Activated naive CD8-positive, alpha-beta T cell treated with anti-CD3 and anti-CD28 coated beads, Interleukin-2, amount 10 ng/mL, durations not matched to agents 7 days and 5 days (primary cell): ENCODE measurements around the gene DAGLA. TPM values are rescaled to one million over a fixed set of nuclear protein-coding genes. Genes with fewer than 3 reads are reported as not detected.

Experiments used
- ATAC-seq: fragments of 150-1000 bp; cut with Tn5 transposase; one replicate; pipeline ENCODE4 v1.10.0; 2021; ENCODE audit warnings: low read depth, moderate library complexity
- POLR2A ChIA-PET: fragments of 350-600 bp; sonication (Branson Sonifier 250); formaldehyde crosslinking; loops from one replicate; lab custom pipeline; 2021; ENCODE audit warnings: antibody characterized with exemption; lab: Charles Lee
- DNase-seq: peaks from one replicate; pipeline ENCODE4 v3.0.0; 2021
- H3K27ac Mint-ChIP-seq: one replicate; pipeline ENCODE4 v1.8.0; 2022; ENCODE audit warnings: mild to moderate bottlenecking, mixed read lengths
- H3K27me3 Mint-ChIP-seq: one replicate; pipeline ENCODE4 v1.8.0; 2022; ENCODE audit warnings: mild to moderate bottlenecking, moderate library complexity, mixed read lengths
- H3K36me3 Mint-ChIP-seq: one replicate; pipeline ENCODE4 v1.8.0; 2021; ENCODE audit warnings: mild to moderate bottlenecking, mixed read lengths
- H3K4me1 Mint-ChIP-seq: one replicate; pipeline ENCODE4 v1.8.0; 2021; ENCODE audit warnings: mixed read lengths
- H3K4me3 Mint-ChIP-seq: one replicate; pipeline ENCODE4 v1.8.0; 2022; ENCODE audit warnings: mild to moderate bottlenecking, moderate library complexity, mixed read lengths
- H3K9me3 Mint-ChIP-seq: one replicate; pipeline ENCODE4 v1.8.0; 2021; ENCODE audit warnings: mixed read lengths
- total RNA-seq, 2 experiments: library from RNA; stranded (reverse); gene quantifications; one replicate each; pipeline ENCODE4 v1.2.3, GENCODE V29; 2021

DAGLA gene
- total RNA-seq, 2 experiments from 2014 or later, result 0.08 to 0.14 TPM

GRCh38 chr11:61771195-61771894, 91.2 kb downstream of the DAGLA start:
- no peaks in the 10 kb centered on the region for H3K9me3 Mint-ChIP-seq
- POLR2A ChIA-PET, result interaction anchor here (1.4 kb wide), 1 partner anchor 15 kb away, joined by 4 read pairs; no protein-coding TSS in a partner anchor
- no peak overlapping the region for H3K4me3 Mint-ChIP-seq

DNA sequence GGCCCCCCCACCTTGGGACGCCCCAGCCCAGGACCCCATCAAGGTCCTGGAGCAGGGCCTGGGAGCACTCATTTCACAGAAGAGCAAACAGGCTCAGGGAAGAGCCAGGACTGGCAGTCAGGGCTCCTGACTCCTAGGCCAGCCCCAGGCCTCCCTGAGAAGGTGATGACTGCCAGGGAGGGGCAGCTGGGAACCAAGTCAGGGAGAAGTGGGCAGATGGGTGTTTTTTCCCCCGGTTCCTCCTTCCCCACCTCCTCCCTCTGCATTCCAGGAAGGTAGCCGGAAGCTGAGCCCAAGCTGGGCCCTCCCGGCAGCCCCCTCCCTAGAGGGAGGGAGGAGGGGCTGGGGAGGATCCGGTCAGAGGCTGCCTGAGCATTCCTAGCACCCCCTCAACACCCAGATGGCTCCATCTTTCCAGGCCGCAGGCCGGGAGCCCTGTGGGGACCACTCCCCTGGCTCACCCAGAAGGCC, 91.8 kb downstream of the DAGLA start:
- H3K27me3 Mint-ChIP-seq, result no peaks in the 10 kb centered on the region
- POLR2A ChIA-PET, result interaction anchor here (1.4 kb wide), 1 partner anchor 16 kb away, joined by 4 read pairs; no protein-coding TSS in a partner anchor
- H3K4me3 Mint-ChIP-seq, result no peak overlapping the region
- DNase-seq (no peak), ATAC-seq (no peak)
- H3K9me3 Mint-ChIP-seq, result no peaks in the 10 kb centered on the region
- no peaks in the 10 kb centered on the region for H3K36me3 Mint-ChIP-seq
- H3K27ac Mint-ChIP-seq, result peak overlapping the region; percentile 60
- H3K4me1 Mint-ChIP-seq, result peaks cover 11% of the 10 kb centered on the region

More at GRCh38 chr11:61771195-61771894, 91.2 kb downstream of the DAGLA start:
- Mint-ChIP-seq H3K4me1 (peaks cover 8% of the 10 kb centered on the region), H3K27me3 (no peaks in the 10 kb centered on the region), H3K36me3 (no peaks in the 10 kb centered on the region), H3K27ac (peak overlapping the region; percentile 60)
- ATAC-seq (no peak), DNase-seq (no peak)

- H3K4me1 Mint-ChIP-seq, result peaks cover 12% of the 10 kb centered on the region
- POLR2A ChIA-PET, result no interaction called here
- no peaks in the 10 kb centered on the region for H3K9me3 Mint-ChIP-seq
- DNase-seq, result no peak
- H3K36me3 Mint-ChIP-seq, result no peaks in the 10 kb centered on the region
- no peak overlapping the region for H3K4me3 Mint-ChIP-seq
- ATAC-seq, result no peak
- peak overlapping the region; percentile 65 for H3K27ac Mint-ChIP-seq
- H3K27me3 Mint-ChIP-seq, result no peaks in the 10 kb centered on the region
Measured at GRCh38 chr11:61773356-61773755, 93.2 kb downstream of the DAGLA start.

DNA sequence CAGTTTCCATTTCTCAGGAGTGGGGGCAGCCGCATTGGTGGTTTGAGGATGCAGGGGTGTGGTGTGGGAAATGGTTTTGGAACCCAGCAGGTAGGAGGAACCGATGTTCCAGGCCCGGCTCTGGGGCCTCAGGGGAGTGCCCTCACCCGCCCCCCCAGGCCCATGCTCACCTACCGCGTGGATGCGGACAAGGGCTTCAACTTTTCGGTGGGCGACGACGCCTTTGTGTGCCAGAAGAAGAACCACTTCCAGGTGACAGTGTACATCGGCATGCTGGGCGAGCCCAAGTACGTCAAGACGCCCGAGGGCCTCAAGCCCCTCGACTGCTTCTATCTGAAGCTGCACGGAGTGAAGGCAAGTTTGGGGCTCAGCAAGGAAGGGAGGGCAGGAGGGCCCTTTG, 93.6 kb downstream of the DAGLA start:
- Mint-ChIP-seq H3K4me1 (peaks cover 12% of the 10 kb centered on the region), H3K27ac (no peak overlapping the region), H3K36me3 (no peaks in the 10 kb centered on the region), H3K27me3 (no peaks in the 10 kb centered on the region), H3K4me3 (no peak overlapping the region), H3K9me3 (no peaks in the 10 kb centered on the region)
- DNase-seq, result no peak
- POLR2A ChIA-PET, result no interaction called here
- ATAC-seq, result no peak

GRCh38 chr11:61774411-61774810, 94.2 kb downstream of the DAGLA start:
- POLR2A ChIA-PET, result no interaction called here

DNA sequence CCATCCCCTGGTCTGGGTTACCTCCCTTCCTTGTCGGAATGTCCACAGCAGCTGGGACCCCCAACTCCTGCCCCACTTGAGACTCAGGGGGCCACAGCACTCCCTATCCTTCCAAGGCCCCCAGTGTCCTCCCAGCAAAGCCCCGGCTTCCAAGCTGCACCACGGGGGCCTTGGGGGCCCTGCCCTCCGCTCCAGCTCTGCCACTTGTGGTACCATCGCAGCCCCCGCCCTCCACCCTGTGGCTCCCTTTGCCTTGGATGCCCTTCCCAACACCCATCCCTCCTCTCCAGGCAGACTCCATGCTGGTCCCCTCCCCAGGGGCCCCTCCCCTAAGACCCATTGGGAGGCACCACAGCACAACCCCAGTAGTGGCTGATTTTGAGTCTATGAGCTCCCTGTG, 94.9 kb downstream of the DAGLA start:
- ATAC-seq (no peak), DNase-seq (no peak)
- no peaks in the 10 kb centered on the region for H3K27me3 Mint-ChIP-seq
- no peaks in the 10 kb centered on the region for H3K9me3 Mint-ChIP-seq
- H3K4me3 Mint-ChIP-seq, result no peak overlapping the region
- H3K4me1 Mint-ChIP-seq, result peaks cover 12% of the 10 kb centered on the region
- POLR2A ChIA-PET, result no interaction called here
- peak overlapping the region; percentile 71 for H3K27ac Mint-ChIP-seq
- H3K36me3 Mint-ChIP-seq, result no peaks in the 10 kb centered on the region

More at GRCh38 chr11:61774411-61774810, 94.2 kb downstream of the DAGLA start:
- Mint-ChIP-seq H3K4me3 (no peak overlapping the region), H3K4me1 (peaks cover 12% of the 10 kb centered on the region), H3K36me3 (no peaks in the 10 kb centered on the region), H3K27me3 (no peaks in the 10 kb centered on the region), H3K9me3 (no peaks in the 10 kb centered on the region), H3K27ac (no peak overlapping the region)
- no peak for ATAC-seq
- no peak for DNase-seq

DNA sequence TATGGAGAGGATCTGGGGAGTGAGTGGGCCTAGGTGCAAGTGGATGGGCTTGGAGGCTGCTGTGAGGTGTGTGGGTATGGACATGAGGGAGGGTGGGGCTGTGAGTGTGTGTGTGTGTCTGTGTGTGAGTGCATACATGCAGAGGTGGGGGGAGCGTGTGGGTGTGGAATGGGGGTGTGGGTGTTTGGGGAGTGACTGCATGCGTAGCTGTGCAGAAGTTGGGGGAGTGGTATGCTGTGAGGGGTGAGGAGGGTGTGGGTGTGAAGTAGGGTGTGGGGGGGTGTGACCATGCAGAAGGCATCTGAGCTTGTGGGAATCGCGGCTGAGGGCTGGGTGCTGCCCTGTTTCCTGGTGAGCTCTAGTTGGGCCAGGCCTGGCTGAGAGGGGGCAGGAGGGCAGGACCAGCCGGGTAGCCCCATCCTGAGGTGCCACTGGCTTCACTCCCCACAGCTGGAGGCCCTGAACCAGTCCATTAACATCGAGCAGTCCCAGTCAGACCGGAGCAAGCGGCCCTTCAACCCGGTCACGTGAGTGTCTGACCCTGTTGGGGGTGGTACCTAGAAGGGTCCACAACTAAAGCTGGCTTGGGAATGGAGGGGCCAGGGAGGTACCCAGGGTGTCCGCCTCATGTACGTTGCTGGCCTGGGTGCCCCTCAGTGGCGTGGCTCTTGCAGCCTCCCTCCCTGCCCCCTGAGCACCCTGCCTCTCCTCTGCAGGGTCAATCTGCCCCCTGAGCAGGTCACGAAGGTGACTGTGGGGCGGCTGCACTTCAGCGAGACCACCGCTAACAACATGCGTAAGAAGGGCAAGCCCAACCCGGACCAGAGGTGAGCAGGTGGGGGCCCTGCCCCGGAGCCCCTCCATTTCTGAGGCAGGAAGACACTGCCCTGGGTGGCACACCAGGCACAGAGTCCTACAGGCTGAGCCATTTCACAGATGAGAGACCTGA, 95.7 kb downstream of the DAGLA start:
- Mint-ChIP-seq H3K4me3 (no peak overlapping the region), H3K4me1 (peaks cover 15% of the 10 kb centered on the region), H3K36me3 (no peaks in the 10 kb centered on the region), H3K27me3 (no peaks in the 10 kb centered on the region), H3K27ac (peak overlapping the region; percentile 71), H3K9me3 (no peaks in the 10 kb centered on the region)
- DNase-seq, result no peak
- POLR2A ChIA-PET, result no interaction called here
- ATAC-seq, result no peak

DNA sequence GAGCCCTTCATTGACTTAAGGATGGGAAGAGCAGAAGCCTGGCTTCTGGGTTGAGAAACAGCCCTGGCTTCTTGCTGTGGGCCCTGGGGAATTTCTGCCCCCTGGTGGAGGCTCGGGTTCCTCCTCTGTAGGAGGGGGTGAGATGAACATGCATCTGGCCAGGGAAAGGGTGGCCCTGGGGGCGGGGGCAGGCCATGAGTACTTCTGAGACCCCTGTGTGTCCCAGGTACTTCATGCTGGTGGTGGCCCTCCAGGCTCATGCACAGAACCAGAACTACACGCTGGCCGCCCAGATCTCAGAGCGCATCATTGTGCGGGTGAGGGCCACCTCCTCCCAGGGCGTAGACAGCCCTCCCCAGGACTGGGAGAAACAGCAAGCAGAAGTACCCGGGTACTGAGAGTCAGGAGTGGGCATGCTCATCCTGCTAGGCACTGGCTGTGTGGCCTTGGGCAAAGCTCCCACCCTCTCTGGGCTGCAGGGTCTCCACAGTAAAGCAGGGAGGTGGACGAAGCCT, 96.4 kb downstream of the DAGLA start:
- no peak overlapping the region for H3K27ac Mint-ChIP-seq
- peak; percentile 64 for ATAC-seq
- no peak overlapping the region for H3K4me3 Mint-ChIP-seq
- H3K36me3 Mint-ChIP-seq, result no peaks in the 10 kb centered on the region
- POLR2A ChIA-PET, result no interaction called here
- no peaks in the 10 kb centered on the region for H3K9me3 Mint-ChIP-seq
- DNase-seq, result peak; percentile 77
- peaks cover 13% of the 10 kb centered on the region for H3K4me1 Mint-ChIP-seq
- H3K27me3 Mint-ChIP-seq, result no peaks in the 10 kb centered on the region

DNA sequence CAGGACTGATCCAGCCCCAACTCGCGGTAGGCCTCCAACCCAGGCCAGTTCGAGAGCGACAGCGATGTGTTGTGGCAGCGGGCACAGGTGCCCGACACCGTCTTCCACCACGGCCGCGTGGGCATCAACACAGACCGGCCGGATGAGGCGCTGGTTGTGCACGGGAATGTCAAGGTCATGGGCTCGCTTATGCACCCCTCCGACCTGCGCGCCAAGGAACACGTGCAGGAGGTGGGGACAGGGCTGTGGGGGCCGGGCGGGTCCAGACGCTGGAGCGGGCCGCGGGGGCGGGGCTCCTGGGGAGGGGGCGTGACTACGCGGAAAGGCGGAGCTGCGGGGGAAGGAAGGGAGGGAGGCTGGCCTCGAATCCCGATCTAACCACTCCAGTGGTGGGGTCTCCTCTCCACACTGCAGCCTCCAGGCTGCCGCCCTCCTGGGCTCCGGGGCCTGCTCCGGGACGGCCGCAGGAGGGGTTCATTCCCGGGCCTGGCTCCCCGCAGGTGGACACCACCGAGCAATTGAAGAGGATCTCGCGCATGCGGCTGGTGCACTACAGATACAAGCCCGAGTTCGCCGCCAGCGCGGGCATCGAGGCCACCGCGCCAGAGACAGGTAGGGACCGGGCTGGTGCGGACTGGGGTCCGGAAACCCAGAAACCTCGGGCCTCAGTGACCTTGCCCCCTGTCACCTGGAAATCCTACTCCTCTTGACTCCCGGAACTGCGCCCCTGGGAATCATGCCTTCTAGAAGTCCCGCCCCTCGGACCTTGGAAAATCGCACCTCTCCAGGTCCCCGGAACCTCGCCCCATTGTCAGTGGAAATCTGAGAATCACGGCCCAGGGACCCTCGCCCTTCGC, 97.3 kb downstream of the DAGLA start:
- no peak overlapping the region for H3K27ac Mint-ChIP-seq

DNA sequence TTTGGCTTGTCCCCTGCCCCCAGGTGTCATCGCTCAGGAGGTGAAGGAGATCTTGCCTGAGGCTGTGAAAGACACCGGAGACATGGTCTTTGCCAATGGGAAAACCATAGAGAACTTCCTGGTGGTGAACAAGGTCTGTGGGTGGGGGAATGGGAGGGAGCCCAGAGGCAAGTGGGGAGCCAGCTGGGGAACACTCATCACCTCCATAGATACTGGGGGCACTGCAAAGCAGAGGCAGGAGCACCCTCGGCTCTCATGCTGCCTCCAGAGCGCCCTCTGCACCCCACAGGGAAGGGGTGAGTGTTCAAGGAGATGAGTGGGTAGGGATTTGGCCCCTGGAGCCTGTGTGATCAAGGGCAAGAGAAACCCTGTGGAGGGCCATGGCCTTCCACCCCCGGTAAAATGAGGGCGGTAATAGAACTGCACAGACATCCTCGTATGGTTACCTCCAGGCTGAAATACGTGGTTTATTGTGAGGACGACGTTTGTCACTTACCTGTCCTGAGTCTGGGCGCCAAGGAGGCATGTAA, 98.2 kb downstream of the DAGLA start:
- H3K27ac Mint-ChIP-seq, result no peak overlapping the region
- ATAC-seq (no peak), DNase-seq (no peak)
- no peaks in the 10 kb centered on the region for H3K9me3 Mint-ChIP-seq
- H3K4me3 Mint-ChIP-seq, result peak overlapping the region; percentile 1
- POLR2A ChIA-PET, result no interaction called here
- no peaks in the 10 kb centered on the region for H3K27me3 Mint-ChIP-seq
- H3K4me1 Mint-ChIP-seq, result peaks cover 10% of the 10 kb centered on the region
- no peaks in the 10 kb centered on the region for H3K36me3 Mint-ChIP-seq

More for the DNA sequence above, 97.3 kb downstream of the DAGLA start:
- POLR2A ChIA-PET, result no interaction called here
- no peaks in the 10 kb centered on the region for H3K36me3 Mint-ChIP-seq
- peak overlapping the region; percentile 40 for H3K4me3 Mint-ChIP-seq
- no peaks in the 10 kb centered on the region for H3K9me3 Mint-ChIP-seq
- peaks cover 13% of the 10 kb centered on the region for H3K4me1 Mint-ChIP-seq
- H3K27me3 Mint-ChIP-seq, result no peaks in the 10 kb centered on the region
- peak; percentile 77 for DNase-seq
- peak; percentile 49 for ATAC-seq

DNA sequence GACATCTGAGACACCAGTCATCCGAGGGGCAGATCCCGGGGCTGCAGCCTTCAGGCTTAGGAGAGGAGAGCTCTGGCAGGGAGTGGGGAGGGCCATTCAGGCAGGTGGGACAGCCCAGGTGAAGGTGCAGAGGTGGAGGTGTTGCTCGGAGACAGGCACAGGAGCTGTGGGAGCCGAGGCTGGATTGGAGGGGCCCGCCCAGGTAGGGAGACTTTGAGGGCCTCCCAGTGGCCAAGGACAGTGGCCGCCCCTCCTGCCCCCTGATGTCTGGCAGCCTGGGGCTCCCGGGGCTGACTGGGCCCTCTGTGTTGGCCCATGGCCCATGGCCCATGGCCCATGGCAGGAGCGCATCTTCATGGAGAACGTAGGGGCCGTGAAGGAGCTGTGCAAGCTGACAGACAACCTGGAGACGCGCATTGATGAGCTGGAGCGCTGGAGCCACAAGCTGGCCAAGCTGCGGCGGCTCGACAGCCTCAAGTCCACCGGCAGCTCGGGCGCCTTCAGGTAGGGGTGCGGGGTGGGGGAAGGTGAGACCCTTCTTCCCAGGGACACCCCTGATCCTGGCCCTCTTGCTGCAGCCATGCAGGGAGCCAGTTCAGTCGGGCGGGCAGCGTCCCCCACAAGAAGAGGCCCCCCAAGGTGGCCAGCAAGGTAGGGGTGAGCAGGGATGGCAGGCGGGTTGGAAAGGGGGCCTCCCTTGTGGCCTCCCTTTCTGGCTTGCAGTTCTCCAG, 98.9 kb downstream of the DAGLA start:
- Mint-ChIP-seq H3K4me1 (peaks cover 10% of the 10 kb centered on the region), H3K36me3 (no peaks in the 10 kb centered on the region), H3K9me3 (no peaks in the 10 kb centered on the region), H3K27me3 (no peaks in the 10 kb centered on the region), H3K27ac (no peak overlapping the region), H3K4me3 (no peak overlapping the region)
- DNase-seq (no peak), ATAC-seq (no peak)
- POLR2A ChIA-PET, result interaction anchor here (1.3 kb wide), 1 partner anchor 36 kb away, joined by 3 read pairs; no protein-coding TSS in a partner anchor
